Neuronal stem cell (in vitro differentiated cells): ENCODE measurements around the gene C6orf118.

Source experiments
- DNase-seq: peaks from one replicate; pipeline ENCODE4 v3.0.0-alpha.2; 2013; ENCODE audit warnings: low spot score
- H2AFZ ChIP-seq: one replicate; pipeline ENCODE4 v1.6.1; 2013; ENCODE audit warnings: mild to moderate bottlenecking, low read length, inconsistent platforms
- H2AK5ac ChIP-seq: 2 replicates; pipeline ENCODE4 v1.6.1; 2013; ENCODE audit warnings: low read depth, mild to moderate bottlenecking, inconsistent platforms, low read length, moderate library complexity, mixed read lengths
- H2BK120ac ChIP-seq: 2 replicates; pipeline ENCODE4 v1.6.1; 2013; ENCODE audit warnings: low read depth, mild to moderate bottlenecking, inconsistent platforms, low read length, moderate library complexity, mixed read lengths
- H2BK12ac ChIP-seq: one replicate; pipeline ENCODE4 v1.6.1; 2013; ENCODE audit warnings: low read length, inconsistent platforms
- H2BK15ac ChIP-seq: 2 replicates; pipeline ENCODE4 v1.6.1; 2013; ENCODE audit warnings: mild to moderate bottlenecking, low read length, inconsistent platforms, mixed read lengths
- H2BK5ac ChIP-seq: one replicate; pipeline ENCODE4 v1.6.1; 2013; ENCODE audit warnings: inconsistent platforms, mild to moderate bottlenecking, low read length, moderate library complexity
- H3K14ac ChIP-seq: one replicate; pipeline ENCODE4 v1.6.1; 2013; ENCODE audit warnings: low read length, inconsistent platforms
- H3K18ac ChIP-seq: 2 replicates; pipeline ENCODE4 v1.6.1; 2013; ENCODE audit warnings: low read length, inconsistent platforms
- H3K23ac ChIP-seq: 2 replicates; pipeline ENCODE4 v1.6.1; 2013; ENCODE audit warnings: low read depth, mild to moderate bottlenecking, mixed read lengths, low read length, inconsistent platforms; ENCODE audit not compliant: poor library complexity
- H3K27ac ChIP-seq: replicated peaks from 3 replicates; pipeline ENCODE4 v1.5.1; 2013; ENCODE audit warnings: low read length, inconsistent platforms
- H3K27me3 ChIP-seq, 3 experiments: 2 replicates each; pipeline ENCODE4 v1.6.1; 2013; ENCODE audit warnings: low read length in 3 of 3, mild to moderate bottlenecking in 2 of 3, inconsistent platforms in 1 of 3, low read depth in 1 of 3, mixed read lengths in 1 of 3, moderate library complexity in 1 of 3; ENCODE audit not compliant: control insufficient read depth in 3 of 3, insufficient read depth in 3 of 3
- H3K36me3 ChIP-seq, 2 donors: replicated peaks in 1 of 2; 2 replicates each; pipeline ENCODE4 v1.6.1; 2013; ENCODE audit warnings: low read length in 2 of 2; ENCODE audit not compliant: control insufficient read depth in 2 of 2, insufficient read depth in 2 of 2
- H3K4ac ChIP-seq: 2 replicates; pipeline ENCODE4 v1.6.1; 2013; ENCODE audit warnings: inconsistent platforms, mild to moderate bottlenecking, low read length, moderate library complexity
- H3K4me1 ChIP-seq, 2 donors: 1 replicate in 1 of 2; 2 replicates in 1 of 2; pipeline ENCODE4 v1.6.1; 2013; ENCODE audit warnings: low read length in 2 of 2, low read depth in 1 of 2; ENCODE audit not compliant: control insufficient read depth in 2 of 2, insufficient read depth in 1 of 2
- H3K4me2 ChIP-seq: one replicate; pipeline ENCODE4 v1.6.1; 2013; ENCODE audit warnings: mild to moderate bottlenecking, low read length, inconsistent platforms; ENCODE audit not compliant: insufficient read depth, poor library complexity, severe bottlenecking
- H3K4me3 ChIP-seq, 2 donors: 2 replicates each; pipeline ENCODE4 v1.5.1; 2013; ENCODE audit warnings: low read length in 2 of 2, mild to moderate bottlenecking in 2 of 2, inconsistent platforms in 1 of 2, moderate library complexity in 1 of 2
- H3K79me1 ChIP-seq: one replicate; pipeline ENCODE4 v1.6.1; 2013; ENCODE audit warnings: low read depth, mild to moderate bottlenecking, inconsistent platforms, low read length, moderate library complexity
- H3K9ac ChIP-seq: one replicate; pipeline ENCODE4 v1.6.1; 2013; ENCODE audit warnings: mild to moderate bottlenecking, low read depth, low read length, inconsistent platforms; ENCODE audit not compliant: poor library complexity
- H3K9me3 ChIP-seq, 2 donors: replicated peaks in 1 of 2; 2 replicates each; pipeline versions ENCODE3 to v1.6.1; 2013; ENCODE audit warnings: low read length in 2 of 2, mild to moderate bottlenecking in 2 of 2, inconsistent platforms in 1 of 2, low read depth in 1 of 2, mixed read lengths in 1 of 2, moderate library complexity in 1 of 2; ENCODE audit not compliant: control insufficient read depth in 2 of 2, insufficient read depth in 1 of 2
- H4K8ac ChIP-seq: one replicate; pipeline ENCODE4 v1.6.1; 2013; ENCODE audit warnings: low read depth, mild to moderate bottlenecking, inconsistent platforms, low read length, moderate library complexity
- H4K91ac ChIP-seq: one replicate; pipeline ENCODE4 v1.6.1; 2013; ENCODE audit warnings: low read length, low read depth, mild to moderate bottlenecking, inconsistent platforms; ENCODE audit not compliant: poor library complexity
- WGBS, 2 donors: extraction: QIAGEN DNeasy Blood & Tissue Kit; methylation state at CpG; one replicate each; pipeline ENCODE4 v1.1.7; 2013; ENCODE audit warnings: missing lambda C conversion rate in 2 of 2, mixed read lengths in 1 of 2; ENCODE audit not compliant: insufficient read length in 2 of 2, insufficient replicate concordance in 1 of 2; ENCODE audit errors: extremely low coverage in 2 of 2; 5-methylcytosine and 5-hydroxymethylcytosine counted together

C6orf118 gene

GRCh38 chr6:165245701-165246100 is 63.7 kb downstream of the C6orf118 start:
- Histone ChIP-seq H3K4me1 (peaks cover 5 to 6% of the 10 kb centered on the region in 2 donors), H3K9me3 (peaks cover 0 to 2% of the 10 kb centered on the region in 2 donors), H3K18ac (no peak overlapping the region), H3K36me3 (no peaks in the 10 kb centered on the region), H3K27me3 (no peaks in the 10 kb centered on the region), H2AFZ (peak overlapping the region; percentile 80), H4K91ac (no peak overlapping the region), H3K4me3 (no peak overlapping the region), H2BK15ac (no peak overlapping the region), H2BK120ac (no peak overlapping the region), H3K4ac (no peak overlapping the region), H3K14ac (no peak overlapping the region), H3K23ac (no peak overlapping the region), H3K27ac (no peak overlapping the region), H3K9ac (no peak overlapping the region), H4K8ac (no peak overlapping the region), H3K4me2 (no peak overlapping the region), H3K79me1 (no peaks in the 10 kb centered on the region), H2AK5ac (no peak overlapping the region), H2BK12ac (no peak overlapping the region), H2BK5ac (no peak overlapping the region)
- no CpG with 5 or more reads among the region's 2 CpGs for WGBS, 2 donors
- no peak for DNase-seq

DNA sequence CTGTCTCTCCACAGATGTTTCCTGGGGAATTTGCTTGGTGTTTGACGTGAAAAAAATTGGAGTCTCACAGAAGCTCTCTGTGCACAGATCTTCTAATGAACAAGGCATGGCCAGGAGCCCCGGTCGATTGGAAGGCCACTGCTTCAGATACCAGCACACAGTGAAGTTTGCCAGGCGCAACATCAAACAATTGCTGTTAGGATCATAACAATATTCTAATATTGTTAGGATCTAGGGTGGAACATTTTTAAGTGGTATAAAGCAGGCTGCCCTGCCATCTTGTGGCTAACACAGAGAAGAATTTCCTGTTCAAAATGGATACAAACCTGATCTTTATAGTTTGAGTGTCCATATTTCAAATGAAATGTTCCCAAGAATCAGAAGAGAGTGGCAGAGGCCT is 64.1 kb downstream of the C6orf118 start:
- Histone ChIP-seq H3K79me1 (no peaks in the 10 kb centered on the region), H3K4me1 (peaks cover 5 to 6% of the 10 kb centered on the region in 2 donors), H3K9me3 (peaks cover 0 to 2% of the 10 kb centered on the region in 2 donors), H2AFZ (peak overlapping the region; percentile 80), H4K8ac (no peak overlapping the region), H3K4me2 (no peak overlapping the region), H3K36me3 (no peaks in the 10 kb centered on the region), H3K27me3 (no peaks in the 10 kb centered on the region), H2BK12ac (no peak overlapping the region), H3K9ac (no peak overlapping the region), H2AK5ac (no peak overlapping the region), H2BK5ac (no peak overlapping the region), H3K27ac (no peak overlapping the region), H2BK15ac (no peak overlapping the region), H3K23ac (no peak overlapping the region), H3K4me3 (no peak overlapping the region), H3K4ac (no peak overlapping the region), H3K14ac (no peak overlapping the region), H3K18ac (no peak overlapping the region), H4K91ac (no peak overlapping the region), H2BK120ac (no peak overlapping the region)
- DNase-seq: no peak
- WGBS, 2 donors: no CpG with 5 or more reads among the region's 4 CpGs

GRCh38 chr6:165244524-165245247 is 64.7 kb downstream of the C6orf118 start:
- H3K4me2 ChIP-seq: no peak overlapping the region
- H3K4ac ChIP-seq: no peak overlapping the region
- H3K4me3 ChIP-seq: no peak overlapping the region
- no peak overlapping the region for H3K23ac ChIP-seq
- H2BK120ac ChIP-seq: no peak overlapping the region
- peak overlapping the region; percentile 80 for H2AFZ ChIP-seq
- no peak overlapping the region for H4K8ac ChIP-seq
- no peaks in the 10 kb centered on the region for H3K36me3 ChIP-seq
- no peak overlapping the region for H3K27ac ChIP-seq
- H3K9me3 ChIP-seq: no peaks in the 10 kb centered on the region
- H2AK5ac ChIP-seq: no peak overlapping the region
- H3K27me3 ChIP-seq: no peaks in the 10 kb centered on the region
- H4K91ac ChIP-seq: no peak overlapping the region
- no CpG with 5 or more reads among the region's 12 CpGs for WGBS, 2 donors
- H3K4me1 ChIP-seq: peaks cover 5 to 6% of the 10 kb centered on the region in 2 donors
- H3K79me1 ChIP-seq: no peaks in the 10 kb centered on the region
- no peak overlapping the region for H2BK15ac ChIP-seq
- H3K18ac ChIP-seq: peak overlapping the region; percentile 32
- H3K9ac ChIP-seq: no peak overlapping the region
- H3K14ac ChIP-seq: no peak overlapping the region
- no peak for DNase-seq
- H2BK5ac ChIP-seq: no peak overlapping the region
- H2BK12ac ChIP-seq: no peak overlapping the region

DNA sequence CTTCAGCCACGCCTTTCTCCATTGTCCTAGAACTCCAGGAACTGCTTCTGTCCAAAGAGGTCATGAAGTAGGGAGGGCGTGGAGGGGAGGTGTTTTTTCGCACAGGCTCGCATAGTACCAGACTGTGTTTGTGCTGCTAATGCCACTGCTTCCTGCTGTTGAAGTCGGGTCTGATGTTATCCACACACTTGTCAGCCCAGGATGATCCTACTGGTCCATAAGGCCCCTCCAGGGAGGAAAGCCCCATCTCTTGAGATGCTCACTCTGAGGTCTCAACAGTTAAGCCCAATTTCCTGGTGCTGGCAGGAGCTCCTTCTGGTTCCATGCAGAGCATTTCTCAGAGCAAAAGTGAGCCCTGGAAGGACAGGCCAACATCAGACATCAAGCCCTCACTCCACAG is 65.6 kb downstream of the C6orf118 start:
- Histone ChIP-seq H3K79me1 (no peaks in the 10 kb centered on the region), H2BK15ac (no peak overlapping the region), H3K27ac (no peak overlapping the region), H3K27me3 (no peaks in the 10 kb centered on the region), H3K14ac (no peak overlapping the region), H3K9ac (no peak overlapping the region), H3K4ac (no peak overlapping the region), H2AK5ac (no peak overlapping the region), H3K18ac (peak overlapping the region; percentile 8), H3K36me3 (no peaks in the 10 kb centered on the region), H2BK5ac (no peak overlapping the region), H4K91ac (no peak overlapping the region), H3K4me2 (no peak overlapping the region), H4K8ac (no peak overlapping the region), H3K4me3 (no peak overlapping the region), H3K4me1 (peaks cover 5 to 6% of the 10 kb centered on the region in 2 donors), H3K23ac (no peak overlapping the region), H2AFZ (no peak overlapping the region), H2BK12ac (no peak overlapping the region), H3K9me3 (no peaks in the 10 kb centered on the region), H2BK120ac (no peak overlapping the region)
- WGBS, 2 donors: no CpG with 5 or more reads among the region's 5 CpGs
- no peak for DNase-seq
